Measurements from ENCODE around the gene C19orf73.

C19orf73 gene, protein sequence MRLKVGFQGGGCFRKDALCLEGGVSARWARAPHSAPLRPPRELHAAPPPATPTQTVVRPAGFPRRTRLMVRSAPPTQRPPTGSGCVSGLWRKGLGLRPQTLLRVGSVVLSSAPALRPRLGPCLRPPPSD

GRCh38 chr19:49118565-49119410 is at the start of gene C19orf73:
C19orf73 (minus strand) TSS chr19:49119143; CDS start chr19:49119022, 121 bp downstream.
- H3K27me3 ChIP-seq (replicated peaks; ENCODE audit: control insufficient read depth, insufficient read depth, low read length), result peaks cover 8% of the 10 kb centered on the region

GRCh38 chr19:49168421-49168820 is 49.5 kb upstream of the C19orf73 start:
- H3K36me3 ChIP-seq (ENCODE audit: control insufficient read depth, insufficient read depth, low read length, severe bottlenecking), result peaks cover 54% of the 10 kb centered on the region
- no peak for DNase-seq (ENCODE audit: low read depth)
- no peak overlapping the region for H3K4me3 ChIP-seq (ENCODE audit: low read length)
- no peak overlapping the region for H3K9ac ChIP-seq (ENCODE audit: low read length)
- no peaks in the 10 kb centered on the region for H3K9me3 ChIP-seq (ENCODE audit: control insufficient read depth, low read length)
- no peaks in the 10 kb centered on the region for H3K4me1 ChIP-seq (ENCODE audit: control insufficient read depth, insufficient read depth, low read length)
- no peaks in the 10 kb centered on the region for H3K27me3 ChIP-seq (replicated peaks; ENCODE audit: control insufficient read depth, insufficient read depth, low read length)

More at GRCh38 chr19:49118565-49119410, at the start of gene C19orf73:
- peaks cover 22% of the 10 kb centered on the region for H3K4me1 ChIP-seq (ENCODE audit: control insufficient read depth, insufficient read depth, low read length)
- no peaks in the 10 kb centered on the region for H3K9me3 ChIP-seq (ENCODE audit: control insufficient read depth, low read length)
- DNase-seq (ENCODE audit: low read depth), result peak; percentile 98
- H3K4me3 ChIP-seq (ENCODE audit: low read length), result peak within 1 kb of the TSS; percentile 85
- H3K9ac ChIP-seq (ENCODE audit: low read length), result peak within 1 kb of the TSS; percentile 87
- H3K36me3 ChIP-seq (ENCODE audit: control insufficient read depth, insufficient read depth, low read length, severe bottlenecking), result no peaks in the 10 kb centered on the region

DNA sequence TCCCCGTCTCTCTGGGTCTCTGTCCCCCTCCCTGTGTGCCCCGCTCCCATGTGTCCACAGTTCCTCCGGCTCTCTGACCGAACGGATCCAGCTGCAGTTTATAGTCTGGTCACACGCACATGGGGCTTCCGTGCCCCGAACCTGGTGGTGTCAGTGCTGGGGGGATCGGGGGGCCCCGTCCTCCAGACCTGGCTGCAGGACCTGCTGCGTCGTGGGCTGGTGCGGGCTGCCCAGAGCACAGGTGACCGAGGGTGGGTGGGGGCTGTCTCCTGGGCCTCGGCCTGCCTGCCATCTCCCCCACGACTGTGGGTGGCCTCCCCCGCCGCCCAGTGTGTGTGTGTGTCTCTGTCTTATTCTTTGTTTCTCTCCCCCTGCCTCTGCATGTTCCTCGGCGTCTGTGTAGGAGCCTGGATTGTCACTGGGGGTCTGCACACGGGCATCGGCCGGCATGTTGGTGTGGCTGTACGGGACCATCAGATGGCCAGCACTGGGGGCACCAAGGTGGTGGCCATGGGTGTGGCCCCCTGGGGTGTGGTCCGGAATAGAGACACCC is 49.0 kb upstream of the C19orf73 start:
- Histone ChIP-seq H3K9me3 (ENCODE audit: control insufficient read depth, low read length) (no peaks in the 10 kb centered on the region), H3K4me1 (ENCODE audit: control insufficient read depth, insufficient read depth, low read length) (no peaks in the 10 kb centered on the region), H3K9ac (ENCODE audit: low read length) (no peak overlapping the region), H3K4me3 (ENCODE audit: low read length) (no peak overlapping the region), H3K36me3 (ENCODE audit: control insufficient read depth, insufficient read depth, low read length, severe bottlenecking) (peaks cover 49% of the 10 kb centered on the region), H3K27me3 (replicated peaks; ENCODE audit: control insufficient read depth, insufficient read depth, low read length) (no peaks in the 10 kb centered on the region)
- DNase-seq (ENCODE audit: low read depth), result no peak

GRCh38 chr19:49165865-49166301 is 46.9 kb upstream of the C19orf73 start:
- Histone ChIP-seq H3K4me3 (ENCODE audit: low read length) (no peak overlapping the region), H3K36me3 (ENCODE audit: control insufficient read depth, insufficient read depth, low read length, severe bottlenecking) (peaks cover 28% of the 10 kb centered on the region), H3K27me3 (replicated peaks; ENCODE audit: control insufficient read depth, insufficient read depth, low read length) (no peaks in the 10 kb centered on the region), H3K4me1 (ENCODE audit: control insufficient read depth, insufficient read depth, low read length) (no peaks in the 10 kb centered on the region), H3K9me3 (ENCODE audit: control insufficient read depth, low read length) (no peaks in the 10 kb centered on the region), H3K9ac (ENCODE audit: low read length) (no peak overlapping the region)
- no peak for DNase-seq (ENCODE audit: low read depth)

GRCh38 chr19:49165111-49165750 is 46.3 kb upstream of the C19orf73 start:
- no peak overlapping the region for H3K4me3 ChIP-seq (ENCODE audit: low read length)
- no peaks in the 10 kb centered on the region for H3K9me3 ChIP-seq (ENCODE audit: control insufficient read depth, low read length)
- no peak for DNase-seq (ENCODE audit: low read depth)
- H3K36me3 ChIP-seq (ENCODE audit: control insufficient read depth, insufficient read depth, low read length, severe bottlenecking), result peaks cover 22% of the 10 kb centered on the region
- no peaks in the 10 kb centered on the region for H3K27me3 ChIP-seq (replicated peaks; ENCODE audit: control insufficient read depth, insufficient read depth, low read length)
- no peaks in the 10 kb centered on the region for H3K4me1 ChIP-seq (ENCODE audit: control insufficient read depth, insufficient read depth, low read length)
- no peak overlapping the region for H3K9ac ChIP-seq (ENCODE audit: low read length)

- peaks cover 10% of the 10 kb centered on the region for H3K36me3 ChIP-seq (ENCODE audit: control insufficient read depth, insufficient read depth, low read length, severe bottlenecking)
- no peak overlapping the region for H3K4me3 ChIP-seq (ENCODE audit: low read length)
- H3K9me3 ChIP-seq (ENCODE audit: control insufficient read depth, low read length), result no peaks in the 10 kb centered on the region
- H3K9ac ChIP-seq (ENCODE audit: low read length), result no peak overlapping the region
- peaks cover 10% of the 10 kb centered on the region for H3K4me1 ChIP-seq (ENCODE audit: control insufficient read depth, insufficient read depth, low read length)
- H3K27me3 ChIP-seq (replicated peaks; ENCODE audit: control insufficient read depth, insufficient read depth, low read length), result no peaks in the 10 kb centered on the region
- no peak for DNase-seq (ENCODE audit: low read depth)
These were observed 43.0 kb upstream of the C19orf73 start for GRCh38 chr19:49161987-49162386.

- Histone ChIP-seq H3K9me3 (ENCODE audit: control insufficient read depth, low read length) (no peaks in the 10 kb centered on the region), H3K4me1 (ENCODE audit: control insufficient read depth, insufficient read depth, low read length) (peaks cover 10% of the 10 kb centered on the region), H3K36me3 (ENCODE audit: control insufficient read depth, insufficient read depth, low read length, severe bottlenecking) (peaks cover 9% of the 10 kb centered on the region), H3K4me3 (ENCODE audit: low read length) (no peak overlapping the region), H3K27me3 (replicated peaks; ENCODE audit: control insufficient read depth, insufficient read depth, low read length) (peaks cover 4% of the 10 kb centered on the region), H3K9ac (ENCODE audit: low read length) (no peak overlapping the region)
- DNase-seq (ENCODE audit: low read depth), result no peak
These were observed 41.7 kb upstream of the C19orf73 start for GRCh38 chr19:49160450-49161189.

- no peaks in the 10 kb centered on the region for H3K36me3 ChIP-seq (ENCODE audit: control insufficient read depth, insufficient read depth, low read length, severe bottlenecking)
- H3K4me3 ChIP-seq (ENCODE audit: low read length), result peak within 1 kb of the TSS; percentile 96
- H3K9ac ChIP-seq (ENCODE audit: low read length), result peak within 1 kb of the TSS; percentile 96
- H3K4me1 ChIP-seq (ENCODE audit: control insufficient read depth, insufficient read depth, low read length), result peaks cover 10% of the 10 kb centered on the region
- DNase-seq (ENCODE audit: low read depth), result peak; percentile 95
- H3K9me3 ChIP-seq (ENCODE audit: control insufficient read depth, low read length), result no peaks in the 10 kb centered on the region
- H3K27me3 ChIP-seq (replicated peaks; ENCODE audit: control insufficient read depth, insufficient read depth, low read length), result peaks cover 4% of the 10 kb centered on the region
These were observed 38.7 kb upstream of the C19orf73 start, which contains the start of gene TRPM4 for GRCh38 chr19:49157445-49158224. TRPM4 (plus strand) TSS chr19:49157792; CDS start chr19:49157867, 75 bp downstream.

DNA sequence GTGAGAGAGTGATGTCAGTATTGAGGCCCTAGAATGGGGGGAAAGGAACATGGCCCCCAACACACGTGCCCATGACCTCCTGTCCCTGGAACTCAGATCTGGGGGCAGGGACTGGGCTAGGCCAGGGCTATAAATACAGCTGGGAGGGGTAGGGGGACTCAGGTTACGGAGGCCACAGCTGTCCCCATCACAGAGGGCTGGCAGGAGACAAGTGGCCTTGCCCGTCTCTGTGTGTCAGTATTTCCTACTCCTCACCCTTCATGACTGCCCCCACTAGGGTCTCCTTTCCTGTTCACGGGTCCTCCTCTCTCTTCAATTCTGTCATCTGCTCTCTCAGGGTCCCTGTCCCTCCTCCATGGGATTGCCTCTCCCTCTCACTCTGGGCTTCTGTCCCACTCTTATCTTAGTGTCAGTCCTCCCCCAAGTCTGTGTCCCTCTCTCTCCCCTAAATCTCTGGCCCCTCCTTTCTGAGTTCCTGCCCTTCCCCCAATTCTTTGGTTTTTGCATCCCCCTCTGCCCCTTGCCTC is 36.9 kb upstream of the C19orf73 start:
- Histone ChIP-seq H3K4me3 (ENCODE audit: low read length) (no peak overlapping the region), H3K9me3 (ENCODE audit: control insufficient read depth, low read length) (no peaks in the 10 kb centered on the region), H3K36me3 (ENCODE audit: control insufficient read depth, insufficient read depth, low read length, severe bottlenecking) (no peaks in the 10 kb centered on the region), H3K4me1 (ENCODE audit: control insufficient read depth, insufficient read depth, low read length) (peaks cover 17% of the 10 kb centered on the region), H3K9ac (ENCODE audit: low read length) (no peak overlapping the region), H3K27me3 (replicated peaks; ENCODE audit: control insufficient read depth, insufficient read depth, low read length) (peaks cover 4% of the 10 kb centered on the region)
- no peak for DNase-seq (ENCODE audit: low read depth)
